GM19043 (cell line): ENCODE measurements around the gene ADARB2.

Source experiments
- ATAC-seq: cut with Tn5 transposase; IDR thresholded peaks from one replicate; pipeline ENCODE4 v1.9.1; 2021; ENCODE audit warnings: low read depth; ENCODE audit not compliant: unreplicated experiment

Gene ADARB2

DNA sequence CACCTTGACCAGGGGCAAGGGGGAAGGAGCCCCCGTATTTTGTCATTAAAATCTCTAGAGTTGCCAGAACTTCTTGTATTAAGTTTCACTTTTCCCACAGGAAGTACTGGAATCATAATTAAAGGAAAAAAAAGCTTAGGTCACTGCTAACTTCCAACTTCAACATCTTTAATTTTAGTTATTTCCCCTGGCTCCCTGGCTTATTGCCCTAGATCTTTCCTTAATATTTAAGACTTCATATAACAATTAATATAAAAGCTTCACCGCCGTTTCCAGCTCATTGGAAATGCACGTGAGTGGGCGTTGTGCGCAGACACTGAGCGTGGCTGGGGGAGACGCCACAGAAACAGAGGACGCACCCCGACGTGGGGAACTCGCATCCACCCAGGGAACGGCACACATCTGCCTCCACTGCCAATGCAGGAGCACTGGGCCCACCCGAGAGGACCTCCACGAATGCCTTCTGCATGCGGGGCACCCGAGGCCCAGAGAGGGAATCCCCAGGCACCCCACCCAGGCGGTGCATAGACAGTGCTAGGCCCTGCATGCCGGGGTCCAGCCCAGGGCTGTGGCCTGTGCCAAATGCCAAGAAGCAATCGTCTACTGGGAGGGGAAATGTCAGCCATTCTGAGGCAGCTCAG, 72.2 kb downstream of the ADARB2 start:
- no peak for ATAC-seq

DNA sequence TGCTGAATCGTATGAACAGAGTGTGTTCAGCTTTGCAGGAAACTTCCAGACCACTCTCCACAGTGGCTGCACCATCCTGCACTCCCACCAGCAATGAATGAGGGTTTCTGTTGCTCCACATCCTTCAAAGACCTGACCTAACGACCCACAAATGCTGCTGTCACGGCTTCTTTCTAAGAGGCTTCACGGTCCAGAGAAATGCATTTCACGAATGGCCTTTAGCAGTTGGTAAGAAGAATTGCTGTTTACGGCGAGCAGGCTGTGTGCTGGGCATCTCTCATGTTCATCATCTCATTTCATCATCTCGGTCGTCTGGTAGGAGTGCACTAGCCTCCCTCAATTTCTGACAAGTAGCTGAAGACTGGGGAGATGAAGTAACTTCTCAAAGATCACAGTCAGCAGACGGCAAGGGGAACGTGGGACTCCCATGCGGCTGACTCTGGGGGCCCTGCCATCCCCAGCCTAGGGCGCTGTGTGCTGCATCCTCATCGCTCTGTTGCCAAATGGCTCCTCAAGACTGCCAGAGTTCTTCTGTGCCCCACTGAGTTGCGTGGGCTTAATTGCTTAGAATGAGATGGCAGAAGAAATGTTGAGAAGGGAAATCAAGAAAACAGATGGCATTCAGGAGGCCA, 72.9 kb downstream of the ADARB2 start:
- no peak for ATAC-seq

DNA sequence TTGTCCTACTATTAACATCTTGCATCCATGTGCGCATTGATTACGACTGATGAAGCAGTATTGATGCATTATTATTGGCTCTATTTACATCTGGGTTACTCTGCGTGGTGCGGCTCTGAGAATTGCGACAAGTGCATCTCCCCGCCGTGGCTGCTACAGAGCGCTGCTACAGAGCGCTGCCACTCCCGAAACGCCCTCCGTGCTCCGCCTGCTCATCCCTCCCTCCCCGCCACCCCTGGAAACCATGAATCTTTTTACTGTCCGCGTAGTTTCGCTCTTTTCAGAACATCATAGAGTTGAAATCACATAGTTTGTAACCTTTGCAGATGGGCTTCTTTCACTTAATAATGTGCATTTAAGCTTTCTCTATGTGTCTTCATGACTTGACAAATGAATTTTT, 74.1 kb downstream of the ADARB2 start:
- no peak for ATAC-seq

DNA sequence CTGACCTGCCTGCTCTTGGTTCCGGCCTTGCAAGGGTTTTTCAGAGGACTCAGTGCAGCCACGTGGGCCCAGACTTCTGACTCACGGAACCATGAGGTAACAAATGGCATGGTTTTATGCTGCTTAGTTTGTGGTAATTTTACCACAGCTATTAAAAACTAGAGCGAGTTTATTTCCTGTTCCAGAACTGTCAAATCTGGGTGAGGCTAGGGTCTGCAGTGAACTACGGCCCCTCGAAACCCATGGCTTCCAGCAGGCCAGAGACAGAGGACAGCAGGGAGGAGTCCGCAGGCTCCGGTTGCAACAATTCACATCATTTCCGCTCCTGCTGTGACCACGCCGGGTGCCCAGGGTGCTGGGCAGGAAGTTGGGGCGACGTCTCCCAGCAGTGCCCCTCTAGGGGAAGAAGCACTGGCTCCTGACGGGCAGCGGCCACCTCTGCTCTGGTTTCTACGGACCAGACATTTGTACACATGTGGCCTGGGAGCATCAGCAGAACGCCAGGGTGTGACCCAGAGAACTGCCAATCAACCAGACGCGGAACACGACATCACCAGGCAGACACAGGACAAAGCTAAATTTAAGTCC, 74.8 kb downstream of the ADARB2 start:
- peak; percentile 35 for ATAC-seq

DNA sequence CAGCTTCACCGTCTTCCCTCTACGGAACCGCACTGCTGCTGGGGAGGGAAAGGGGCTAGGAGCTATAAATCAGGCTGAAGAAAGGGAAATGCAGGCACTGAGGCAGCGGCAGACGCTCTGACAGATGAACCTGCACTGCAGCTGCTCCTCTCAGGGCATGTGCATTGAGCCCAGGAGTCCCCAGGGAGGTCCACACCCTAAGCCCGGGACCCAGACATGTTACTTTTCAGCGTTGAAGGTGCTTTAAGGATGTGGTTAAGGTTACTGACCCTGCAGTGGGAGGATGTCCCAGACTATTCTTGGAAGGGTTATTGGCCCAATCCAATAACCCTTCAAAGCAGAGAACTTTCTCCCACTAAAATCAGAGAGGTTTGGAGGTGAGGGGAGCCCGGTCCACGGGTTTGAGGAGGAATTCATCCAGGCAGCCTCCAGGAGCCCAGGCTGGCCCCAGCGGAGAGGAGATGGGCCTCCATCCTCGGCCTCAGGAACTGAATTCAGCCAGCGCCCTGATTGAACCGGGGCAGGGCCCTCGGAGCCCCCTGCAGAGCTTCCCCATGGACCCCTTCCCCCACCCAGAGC, 75.4 kb downstream of the ADARB2 start:
- peak; percentile 84 for ATAC-seq

DNA sequence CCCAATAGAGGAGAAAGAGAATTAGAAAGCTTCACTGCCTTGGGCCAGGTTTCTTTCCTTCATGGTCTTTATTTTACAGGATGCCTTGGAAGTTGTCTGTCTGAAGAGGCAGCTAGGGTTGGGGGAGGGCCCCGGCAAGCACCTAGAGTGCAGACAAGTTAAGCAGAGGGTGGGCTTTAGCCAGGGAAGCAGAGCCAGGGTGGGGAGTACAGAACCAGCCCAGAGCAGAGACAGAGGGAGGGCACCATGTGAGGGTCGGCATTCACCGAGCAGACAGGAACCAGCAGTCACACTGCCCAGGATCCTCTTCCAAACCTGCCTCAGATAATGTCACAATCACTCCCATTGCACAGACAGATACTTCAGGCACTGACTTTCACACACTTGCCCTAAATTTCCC, 75.9 kb downstream of the ADARB2 start:
- peak; percentile 10 for ATAC-seq

DNA sequence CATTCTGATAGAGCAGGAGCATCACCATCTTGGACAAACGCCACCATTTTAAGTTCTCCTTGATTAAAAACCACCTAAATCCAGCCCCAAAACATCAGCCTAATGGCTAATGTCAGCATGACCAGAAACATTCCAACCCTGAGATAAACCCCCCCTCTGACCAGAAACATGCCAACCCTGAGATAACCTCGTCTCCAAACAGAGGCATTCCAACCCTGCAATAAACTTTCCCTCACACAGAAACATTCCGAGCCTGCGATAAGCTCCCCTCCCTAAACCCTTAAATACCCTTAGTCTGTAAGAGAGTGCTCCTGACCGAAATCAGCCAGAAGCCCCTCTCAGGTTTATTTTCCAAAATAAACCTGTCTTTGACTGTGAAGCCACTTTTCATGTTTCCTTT, 76.5 kb downstream of the ADARB2 start:
- ATAC-seq = no peak

DNA sequence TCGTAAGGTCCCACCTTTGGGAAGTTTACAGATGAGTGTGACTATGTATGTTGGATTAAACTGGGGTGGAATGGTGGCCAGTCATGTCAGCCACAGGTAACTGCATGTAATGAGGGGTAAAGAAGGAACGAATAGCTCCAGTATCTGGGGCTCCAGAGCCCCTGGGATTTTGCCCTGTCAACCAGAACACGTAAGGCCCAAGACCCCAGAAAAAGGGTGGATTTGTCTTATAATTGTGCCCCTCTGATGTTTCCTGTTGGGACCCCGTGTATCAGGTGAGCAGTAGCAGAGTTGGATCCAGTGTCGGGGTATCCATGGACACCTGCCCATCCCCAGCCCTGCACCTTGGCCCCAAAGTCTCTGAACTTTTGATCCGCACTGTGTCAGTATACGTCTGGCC, 76.9 kb downstream of the ADARB2 start:
- no peak for ATAC-seq

DNA sequence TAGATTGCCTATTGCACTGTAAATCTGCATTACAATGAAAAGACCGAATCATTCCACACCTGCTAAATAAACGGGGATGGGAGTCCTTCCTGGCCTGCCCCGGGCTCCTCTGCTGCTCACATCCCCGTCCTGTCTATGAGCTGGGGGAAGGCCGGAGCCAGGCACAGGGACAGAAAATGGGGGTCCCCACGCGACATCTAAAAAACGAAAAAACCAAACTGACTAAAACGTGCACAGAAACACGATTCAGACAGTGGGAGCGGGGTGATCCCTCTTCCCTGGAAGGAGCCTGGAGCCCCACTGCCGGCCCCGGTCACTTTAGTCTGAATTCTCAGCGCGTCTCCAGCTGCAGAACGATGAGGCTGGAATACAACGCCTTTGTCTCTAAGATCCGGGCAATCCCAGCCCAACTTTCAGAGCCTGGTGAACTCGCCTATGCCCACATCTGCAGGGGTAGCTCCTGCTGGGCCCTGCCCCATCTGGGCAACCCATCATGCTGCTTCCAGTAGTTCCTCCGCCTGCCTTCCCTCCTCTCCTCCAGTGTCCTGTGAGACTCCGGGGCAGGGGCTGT, 78.0 kb downstream of the ADARB2 start:
- ATAC-seq = no peak

DNA sequence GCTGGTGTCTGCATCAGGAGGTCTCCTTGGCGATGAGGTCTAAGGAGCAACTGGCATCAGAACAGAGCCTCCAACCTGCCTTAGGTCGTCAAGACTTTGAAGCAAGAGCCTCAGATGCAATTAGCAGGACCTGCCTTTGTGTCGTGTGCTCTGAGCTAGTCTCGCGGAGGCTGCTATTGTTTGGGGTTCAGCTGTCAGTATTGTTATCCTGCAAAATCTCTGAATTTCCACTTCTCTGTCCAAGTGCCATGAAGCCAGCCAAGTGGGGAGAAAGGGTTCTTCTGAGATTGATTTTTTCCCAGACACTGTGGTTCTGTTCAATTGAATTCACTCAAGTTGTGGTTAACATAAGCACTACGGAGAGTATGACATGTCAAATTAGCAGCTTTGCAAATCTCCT, 78.7 kb downstream of the ADARB2 start:
- no peak for ATAC-seq

DNA sequence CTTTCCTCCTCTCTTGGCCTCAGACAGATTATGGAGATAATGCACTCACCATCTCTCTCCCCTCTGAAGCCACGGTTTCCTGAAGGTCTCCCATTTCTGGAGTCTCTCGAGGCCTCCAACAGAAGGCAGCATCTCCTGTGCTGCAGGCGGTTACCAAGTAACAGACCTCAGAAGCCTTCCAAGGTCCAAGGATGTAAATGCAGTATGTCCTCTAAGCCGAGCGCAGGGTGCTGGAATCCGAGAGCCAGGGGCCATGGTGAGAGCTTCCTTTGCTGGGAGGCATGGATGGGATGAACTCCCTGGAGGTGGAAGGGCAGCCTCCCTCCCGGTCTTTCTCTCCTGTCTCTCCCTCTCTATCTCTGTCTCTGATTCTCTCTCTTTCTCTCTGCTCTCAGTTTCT, 79.8 kb downstream of the ADARB2 start:
- no peak for ATAC-seq

DNA sequence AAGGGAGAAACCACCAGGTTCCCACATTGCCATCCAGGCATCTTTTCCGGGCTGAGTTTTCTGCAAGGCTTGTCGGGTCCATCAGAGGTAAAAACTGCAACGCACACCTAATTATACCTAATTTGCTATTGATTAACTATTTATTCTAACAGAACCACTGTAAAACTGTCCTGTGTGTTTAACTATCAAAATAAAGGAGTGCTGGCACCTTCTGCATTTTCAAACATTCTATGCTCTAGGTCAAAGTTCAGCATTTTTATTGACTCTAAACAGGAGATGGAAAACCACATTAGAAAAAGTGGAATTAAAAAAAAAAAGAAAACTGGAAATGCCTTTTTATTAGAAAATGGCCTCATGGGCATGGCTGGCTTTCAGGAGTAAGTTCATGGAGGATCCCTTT, 82.0 kb downstream of the ADARB2 start:
- ATAC-seq = no peak

DNA sequence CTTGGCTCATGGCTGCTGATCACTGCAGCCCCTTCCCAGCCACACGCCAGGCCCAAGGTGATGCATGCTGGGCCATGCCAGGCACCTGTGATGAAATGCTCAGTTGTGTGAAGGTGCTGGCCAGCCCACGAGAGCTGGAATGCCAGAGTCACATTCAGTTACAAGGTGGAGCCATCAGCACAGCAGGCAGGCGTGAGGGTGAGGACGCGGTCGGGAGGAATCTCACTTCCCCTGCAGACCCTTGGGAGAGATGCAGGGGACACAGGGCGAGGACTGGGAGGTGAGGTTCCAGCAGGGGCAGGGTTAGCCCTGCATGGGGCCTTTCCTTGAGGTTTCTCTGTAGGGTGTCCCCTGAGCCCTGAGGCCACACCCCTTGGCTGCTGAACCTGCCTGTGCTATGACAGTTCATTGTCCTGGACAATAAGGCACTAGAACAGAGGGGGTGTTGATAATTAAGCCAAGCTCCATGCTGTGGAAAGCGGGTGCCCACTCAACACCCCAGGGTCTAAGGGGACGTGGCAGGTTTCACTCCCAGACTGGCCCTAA, 82.4 kb downstream of the ADARB2 start:
- ATAC-seq = no peak

DNA sequence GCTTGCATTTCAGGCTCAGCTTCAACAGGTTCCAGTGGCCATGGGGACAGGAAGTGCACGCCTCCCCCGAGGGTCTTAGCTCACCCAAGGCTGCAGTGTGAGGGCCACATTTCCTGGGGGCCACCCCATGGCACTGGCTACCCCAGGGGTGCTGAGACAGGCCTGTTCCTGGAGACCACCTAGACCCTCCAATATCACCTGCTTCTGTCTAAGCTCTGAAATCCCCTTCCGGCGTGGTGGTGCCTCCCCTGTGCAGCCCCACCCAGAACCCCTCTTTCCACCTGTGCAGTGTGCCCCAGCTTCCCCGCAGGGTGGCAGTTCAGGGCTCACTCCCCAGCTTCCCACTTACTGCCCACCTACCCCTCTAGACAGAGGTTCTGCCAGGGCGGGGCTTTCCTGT, 83.1 kb downstream of the ADARB2 start:
- ATAC-seq = no peak

DNA sequence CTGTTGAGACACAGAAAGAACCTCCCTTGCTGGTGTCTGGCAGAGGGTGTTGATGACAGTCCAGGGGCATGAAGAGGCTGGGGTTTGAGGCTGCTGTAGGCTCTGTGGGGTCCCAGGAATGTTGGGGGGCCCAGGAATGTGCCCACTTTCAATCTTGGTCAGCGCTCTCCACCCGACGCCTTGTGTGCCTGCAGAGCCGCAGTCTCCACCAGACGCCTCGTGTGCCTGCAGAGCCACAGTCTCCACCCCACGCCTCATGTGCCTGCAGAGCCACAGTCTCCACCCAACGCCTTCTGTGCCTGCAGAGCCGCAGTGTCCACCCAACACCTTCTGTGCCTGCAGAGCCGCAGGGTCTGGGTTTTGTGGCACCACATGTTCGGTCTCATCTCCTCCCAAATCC, 84.0 kb downstream of the ADARB2 start:
- ATAC-seq = no peak

DNA sequence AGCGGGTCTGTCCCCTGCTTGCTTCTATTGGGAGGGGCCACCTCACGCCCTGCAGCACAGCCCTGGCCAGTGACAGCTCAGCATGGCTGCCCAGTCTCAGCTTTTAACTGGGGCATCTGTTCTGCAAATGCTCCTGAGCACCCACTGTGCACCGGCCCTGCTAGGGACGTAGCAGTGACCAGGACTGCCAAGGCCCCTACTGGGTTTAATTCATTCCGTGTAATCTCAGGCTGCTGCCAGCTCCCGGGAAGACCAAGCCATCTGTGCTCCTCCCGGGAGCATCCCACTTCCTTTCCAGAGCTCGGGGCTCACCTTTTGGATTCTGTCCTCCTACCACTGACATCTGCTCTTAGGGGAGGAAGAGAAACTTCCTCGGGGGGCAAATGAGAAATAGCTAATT, 85.2 kb downstream of the ADARB2 start:
- no peak for ATAC-seq

DNA sequence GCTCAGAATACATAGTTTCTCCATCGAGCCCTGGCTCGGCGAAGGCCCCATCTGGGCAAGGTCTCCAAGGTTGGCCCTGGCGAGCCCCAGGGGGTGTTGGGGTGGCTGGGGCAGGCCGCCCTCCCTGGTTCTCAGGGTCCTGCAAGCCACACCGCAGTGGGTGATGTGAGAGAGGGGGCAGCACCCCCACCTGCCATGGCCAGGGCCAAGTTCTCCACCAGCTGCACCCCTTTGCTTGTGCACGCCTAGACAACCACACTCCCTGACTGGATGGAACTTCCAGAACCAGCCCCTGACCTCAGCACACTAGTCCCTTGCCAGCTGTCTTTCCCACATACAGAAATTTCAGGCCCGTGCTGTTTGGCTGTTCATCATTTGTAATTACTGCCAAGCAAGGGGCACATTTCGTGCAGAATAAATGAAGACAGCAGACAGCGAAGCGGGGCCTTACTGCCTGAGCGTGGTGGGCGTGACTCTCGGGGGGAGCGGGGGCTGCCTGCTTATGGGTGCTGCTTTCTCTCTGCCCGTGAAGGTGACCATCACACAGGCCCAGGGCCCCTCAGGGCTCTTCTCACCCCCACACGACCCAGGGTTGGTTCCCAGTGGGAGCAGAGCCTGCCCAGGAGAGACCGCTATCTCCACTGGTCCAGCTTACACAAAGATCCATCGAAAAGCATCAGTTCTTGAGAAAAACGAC, 85.9 kb downstream of the ADARB2 start:
- no peak for ATAC-seq

DNA sequence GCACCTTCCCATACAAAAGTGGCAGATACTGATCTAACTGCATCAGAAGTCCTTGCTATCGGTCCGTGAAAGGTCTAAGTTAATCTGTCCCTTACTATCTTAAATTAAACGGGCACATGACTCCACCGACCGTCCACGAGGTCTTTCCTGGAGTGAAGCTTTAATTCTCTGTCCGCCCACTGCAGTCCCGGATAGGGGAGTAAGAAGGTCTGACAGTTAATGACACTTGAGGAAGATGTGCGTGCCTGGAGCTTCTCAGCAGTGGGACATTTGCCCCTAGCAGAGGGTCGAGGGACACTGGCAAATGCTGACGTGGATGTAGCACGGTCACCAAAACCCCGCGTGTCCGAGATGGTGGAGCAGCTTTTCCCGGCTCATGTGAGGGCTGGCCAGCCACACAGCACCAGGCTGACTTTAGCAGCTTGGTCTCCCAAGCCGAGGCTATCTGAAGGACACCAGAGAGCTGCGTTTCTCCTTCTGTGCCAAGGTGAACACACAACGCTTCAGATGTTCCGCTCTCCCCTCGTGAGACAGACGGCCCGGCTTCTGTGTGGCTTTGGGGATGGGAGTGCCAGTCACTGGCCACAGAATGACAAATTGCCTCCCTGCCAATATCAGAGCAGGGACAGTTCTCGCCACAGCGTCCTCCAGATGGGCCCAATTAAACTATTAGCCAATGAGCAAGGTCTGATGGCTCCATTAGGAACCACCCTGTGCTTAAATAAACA, 86.6 kb downstream of the ADARB2 start:
- ATAC-seq = no peak

DNA sequence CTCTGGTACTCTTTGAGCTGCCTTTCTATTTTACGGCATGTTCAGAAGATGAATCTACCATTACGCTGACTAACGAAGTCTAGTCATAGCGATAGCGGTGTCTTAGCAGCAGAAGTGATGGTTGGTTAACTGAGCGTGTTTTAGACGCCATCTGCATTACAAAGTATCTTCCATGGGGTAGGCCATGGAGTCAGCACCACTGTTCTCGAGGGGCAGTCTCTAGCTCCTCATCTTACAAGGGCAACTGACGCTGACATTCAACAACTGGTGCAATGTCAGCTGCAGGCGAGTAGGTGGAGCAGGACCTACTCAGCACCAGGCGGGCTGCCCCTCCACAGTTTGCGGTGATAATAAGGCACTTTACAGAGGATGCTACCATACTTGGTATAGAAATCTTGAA, 88.7 kb downstream of the ADARB2 start:
- ATAC-seq = no peak

DNA sequence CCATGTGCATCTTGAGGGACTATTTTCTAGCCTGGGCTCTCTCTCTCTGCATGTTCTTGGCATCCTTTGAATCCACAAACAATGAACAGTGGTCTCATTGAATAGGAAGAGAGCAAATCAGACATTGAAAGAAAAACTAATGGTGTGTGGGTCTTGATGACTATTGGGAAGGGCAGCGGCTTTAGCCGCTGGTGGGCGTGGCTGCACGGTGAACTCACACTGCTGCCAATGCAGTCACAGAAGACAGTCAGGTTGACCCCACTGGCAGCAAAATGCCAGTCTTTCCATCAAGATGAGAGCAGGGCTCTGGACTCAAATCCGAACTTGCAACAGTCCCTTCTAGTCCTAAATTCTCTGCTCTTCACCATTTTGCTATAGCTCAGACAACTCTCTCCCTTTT, 91.0 kb downstream of the ADARB2 start:
- no peak for ATAC-seq
